ENCODE measurements around the gene RAD51B.

GRCh38 chr14:68606176-68606575, 786.6 kb downstream of the RAD51B start:
- TF ChIP-seq POLR2A (IDR thresholded peaks at IDR 0.05; ENCODE audit: low read depth, low read length) (no peak), POLR2AphosphoS5 (IDR thresholded peaks at IDR 0.05; ENCODE audit: low read depth, low read length) (no peak)

All from GM12892 (cell line).